C4-2B (cell line): ENCODE results near the gene NDFIP2.

Experiments used
- ZFX ChIP-seq: fragments of 450-650 bp; IDR thresholded peaks from 2 replicates; pipeline ENCODE4 v1.6.1; 2017
- TF ChIP-seq, protein P1 (sequence below): fragments of 450-650 bp; conservative IDR thresholded peaks from 2 replicates; pipeline ENCODE4 v1.5.1; 2017; ENCODE audit warnings: mild to moderate bottlenecking

DNA sequence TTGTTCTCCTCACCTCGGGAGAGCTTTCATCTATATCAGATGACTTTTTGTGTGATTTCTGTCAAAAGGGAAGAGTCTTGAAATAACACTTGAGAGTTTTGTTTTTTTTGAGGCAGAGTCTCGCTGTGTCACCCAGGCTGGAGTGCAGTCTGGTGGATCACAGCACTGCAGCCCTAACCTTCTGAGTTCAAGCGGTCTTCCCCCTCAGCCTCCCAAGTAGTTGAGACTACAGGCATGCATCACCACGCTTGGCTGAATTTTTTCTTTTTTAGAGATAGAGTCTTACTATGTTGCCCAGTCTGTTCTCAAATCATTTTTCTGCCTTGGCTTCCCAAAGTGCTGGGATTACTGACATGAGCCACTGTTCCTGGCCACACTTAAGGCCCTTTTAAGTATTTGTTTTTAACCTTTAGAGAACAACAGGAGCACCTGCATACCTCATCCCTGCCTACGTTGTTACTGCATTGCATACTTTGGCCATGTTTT is 11.4 kb downstream of the NDFIP2 start:
- TF ChIP-seq, protein P1, sequence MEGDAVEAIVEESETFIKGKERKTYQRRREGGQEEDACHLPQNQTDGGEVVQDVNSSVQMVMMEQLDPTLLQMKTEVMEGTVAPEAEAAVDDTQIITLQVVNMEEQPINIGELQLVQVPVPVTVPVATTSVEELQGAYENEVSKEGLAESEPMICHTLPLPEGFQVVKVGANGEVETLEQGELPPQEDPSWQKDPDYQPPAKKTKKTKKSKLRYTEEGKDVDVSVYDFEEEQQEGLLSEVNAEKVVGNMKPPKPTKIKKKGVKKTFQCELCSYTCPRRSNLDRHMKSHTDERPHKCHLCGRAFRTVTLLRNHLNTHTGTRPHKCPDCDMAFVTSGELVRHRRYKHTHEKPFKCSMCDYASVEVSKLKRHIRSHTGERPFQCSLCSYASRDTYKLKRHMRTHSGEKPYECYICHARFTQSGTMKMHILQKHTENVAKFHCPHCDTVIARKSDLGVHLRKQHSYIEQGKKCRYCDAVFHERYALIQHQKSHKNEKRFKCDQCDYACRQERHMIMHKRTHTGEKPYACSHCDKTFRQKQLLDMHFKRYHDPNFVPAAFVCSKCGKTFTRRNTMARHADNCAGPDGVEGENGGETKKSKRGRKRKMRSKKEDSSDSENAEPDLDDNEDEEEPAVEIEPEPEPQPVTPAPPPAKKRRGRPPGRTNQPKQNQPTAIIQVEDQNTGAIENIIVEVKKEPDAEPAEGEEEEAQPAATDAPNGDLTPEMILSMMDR, result no peak
- TF ChIP-seq ZFX, result no peak
